SK-N-DZ (cell line): Measurements from ENCODE around the gene OCA2.

ENCODE experiments used
- DNase-seq: peaks from one replicate; pipeline ENCODE4 v3.0.0-alpha.2; 2015; ENCODE audit warnings: low spot score

Gene OCA2

GRCh38 chr15:27873039-27873438, 226.1 kb downstream of the OCA2 start:
- DNase-seq: no peak

DNA sequence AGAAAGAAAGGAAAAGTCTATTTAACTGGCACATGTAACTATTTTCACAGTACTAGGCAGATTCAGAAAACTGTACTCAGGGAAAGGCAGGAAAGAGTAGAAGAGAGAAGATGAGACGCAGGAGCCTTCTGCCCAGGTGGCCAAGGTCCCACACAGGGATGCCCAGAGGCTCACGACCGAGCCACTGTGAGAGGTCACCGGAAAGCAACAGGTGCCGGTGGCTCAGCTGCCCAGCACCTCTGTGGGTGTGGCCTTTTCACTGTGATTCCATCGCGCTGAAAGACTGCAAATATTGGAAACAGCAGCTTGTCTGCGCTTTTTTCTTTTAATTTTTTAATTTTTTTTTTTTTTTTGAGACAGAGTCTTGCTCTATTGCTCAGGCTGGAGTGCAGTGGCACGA, 226.8 kb downstream of the OCA2 start:
- DNase-seq: no peak

DNA sequence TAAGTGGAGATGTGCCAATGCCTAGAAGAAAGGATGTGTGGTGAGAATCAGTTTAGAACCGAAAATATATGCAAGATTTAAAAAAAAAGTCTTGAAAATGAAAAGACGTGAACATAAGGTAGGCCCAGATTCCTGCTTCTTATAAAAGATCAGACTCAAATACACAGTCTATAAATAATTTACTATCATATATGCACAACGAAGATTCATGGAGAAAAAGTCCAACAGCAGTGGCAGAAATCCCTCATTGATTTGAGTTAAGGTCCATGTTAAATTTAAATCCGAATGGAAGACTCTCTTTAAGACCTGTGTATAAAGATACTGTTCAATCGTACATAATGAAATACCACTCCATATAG, 227.2 kb downstream of the OCA2 start:
- no peak for DNase-seq

DNA sequence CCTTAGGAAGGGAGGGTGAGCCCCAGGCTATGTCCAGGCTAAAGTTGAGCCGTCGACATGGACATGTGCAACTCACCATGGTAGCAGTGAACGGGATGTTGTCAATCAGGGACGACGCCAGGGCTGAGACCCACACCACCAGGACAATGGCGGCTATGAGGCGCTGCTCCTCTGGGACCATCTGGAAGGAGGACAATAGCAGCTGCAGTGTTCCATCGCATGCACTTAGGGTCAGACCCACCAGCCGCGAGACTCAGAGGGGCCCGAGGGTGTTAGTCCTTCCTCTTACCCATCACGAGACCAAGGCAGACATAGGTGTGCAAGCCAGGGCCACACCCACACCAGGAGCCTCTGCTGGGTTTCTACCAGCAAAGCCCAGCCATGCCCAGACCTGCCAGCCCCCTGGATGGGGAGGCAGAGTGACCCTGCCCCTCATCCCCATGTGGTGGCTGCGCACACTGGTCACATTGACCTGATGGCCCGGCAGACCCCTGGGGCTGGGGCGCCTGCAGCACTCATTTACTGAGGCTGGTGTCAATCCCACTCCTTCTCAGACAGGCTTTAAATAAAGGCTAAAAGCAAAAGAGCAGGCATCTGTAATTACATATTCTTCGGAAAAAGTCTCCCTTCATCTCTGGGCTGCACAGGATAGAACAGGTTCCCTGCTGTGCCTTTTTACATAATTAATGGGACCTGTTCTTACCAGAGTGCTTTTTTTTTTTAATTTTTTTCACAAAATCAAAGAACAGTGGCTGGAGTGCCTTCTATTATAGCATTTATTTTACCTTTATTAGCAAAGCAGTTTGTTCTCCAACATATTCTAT, 227.8 kb downstream of the OCA2 start:
- DNase-seq: no peak

GRCh38 chr15:27870320-27870719, 228.8 kb downstream of the OCA2 start:
- DNase-seq: no peak

DNA sequence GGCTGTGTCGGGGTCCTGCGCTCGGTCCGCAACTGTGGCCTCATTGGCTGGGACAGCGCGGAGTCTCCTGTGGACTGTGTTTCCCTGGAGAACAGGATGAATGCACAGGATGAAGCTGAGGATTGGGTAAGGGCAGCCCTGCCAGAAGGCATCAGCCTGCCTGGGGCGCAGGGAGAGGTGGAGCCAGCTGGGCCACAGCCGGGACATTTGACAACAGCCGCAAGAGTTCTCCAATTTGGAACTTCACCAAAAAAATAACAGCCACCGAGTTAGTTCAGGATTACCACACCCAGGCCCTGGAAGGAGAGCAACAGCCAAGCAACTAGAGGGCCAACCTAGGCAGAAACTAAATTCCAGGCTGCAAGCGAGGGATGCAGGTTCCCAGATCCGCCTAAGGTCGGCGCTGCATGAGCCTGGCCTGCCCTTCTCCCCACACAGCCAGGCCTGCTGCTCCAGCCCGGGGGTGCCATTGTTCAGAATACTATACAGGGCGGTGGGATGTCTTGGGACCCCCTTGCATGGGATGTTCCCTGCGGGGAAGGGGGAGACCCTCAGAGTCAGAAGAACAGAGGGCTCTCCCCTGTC, 229.3 kb downstream of the OCA2 start:
- no peak for DNase-seq

- DNase-seq: no peak
Measured at GRCh38 chr15:27868828-27869404, 230.2 kb downstream of the OCA2 start.

DNA sequence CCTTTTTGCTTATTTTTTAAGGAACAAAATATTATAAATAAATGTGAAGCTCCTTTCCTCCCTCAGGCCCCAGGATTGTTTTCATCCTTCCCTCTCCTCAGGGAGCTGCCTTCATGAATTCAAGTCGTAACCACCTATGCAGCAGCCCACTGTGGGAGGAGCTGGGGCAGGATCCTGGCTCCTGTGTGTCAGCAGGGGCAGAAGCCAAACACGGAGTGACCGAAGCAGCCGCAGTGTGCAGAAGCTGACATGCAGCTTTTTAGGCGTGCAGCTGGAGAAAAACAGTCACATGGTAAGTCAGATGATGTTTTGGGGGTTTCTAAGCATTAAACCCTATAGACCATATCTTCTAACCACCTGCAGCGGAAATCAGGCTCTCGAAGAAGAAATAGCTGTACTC, 231.3 kb downstream of the OCA2 start:
- no peak for DNase-seq

GRCh38 chr15:27866505-27867165, 232.5 kb downstream of the OCA2 start:
- no peak for DNase-seq

GRCh38 chr15:27865926-27866325, 233.2 kb downstream of the OCA2 start:
- no peak for DNase-seq

GRCh38 chr15:27865323-27865922, 233.7 kb downstream of the OCA2 start:
- no peak for DNase-seq

GRCh38 chr15:27864719-27865118, 234.4 kb downstream of the OCA2 start:
- no peak for DNase-seq

- no peak for DNase-seq
Measured at GRCh38 chr15:27864086-27864485, 235.0 kb downstream of the OCA2 start.

- DNase-seq: no peak
Measured at GRCh38 chr15:27863000-27863399, 236.1 kb downstream of the OCA2 start.

GRCh38 chr15:27861171-27861570, 237.9 kb downstream of the OCA2 start:
- DNase-seq: no peak

DNA sequence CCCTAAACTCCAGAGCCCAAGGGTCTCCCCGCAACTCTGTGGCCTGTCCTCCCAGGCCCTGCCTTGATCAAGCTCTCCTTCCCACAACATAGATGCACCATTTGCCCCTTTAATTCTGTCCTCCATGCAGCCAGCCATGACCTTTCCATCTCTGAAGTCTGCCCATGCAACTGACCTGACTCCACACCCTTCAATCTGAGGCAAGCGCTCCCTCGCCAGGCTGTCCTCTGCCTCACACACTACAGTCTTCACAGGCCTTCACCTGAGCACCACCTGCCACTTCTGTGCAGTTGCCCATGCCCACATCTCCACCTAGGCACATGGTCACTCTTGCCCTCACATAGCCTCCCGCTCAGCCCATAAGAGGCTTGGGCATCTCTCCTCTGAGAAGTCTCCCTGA, 244.0 kb downstream of the OCA2 start:
- DNase-seq: no peak

DNA sequence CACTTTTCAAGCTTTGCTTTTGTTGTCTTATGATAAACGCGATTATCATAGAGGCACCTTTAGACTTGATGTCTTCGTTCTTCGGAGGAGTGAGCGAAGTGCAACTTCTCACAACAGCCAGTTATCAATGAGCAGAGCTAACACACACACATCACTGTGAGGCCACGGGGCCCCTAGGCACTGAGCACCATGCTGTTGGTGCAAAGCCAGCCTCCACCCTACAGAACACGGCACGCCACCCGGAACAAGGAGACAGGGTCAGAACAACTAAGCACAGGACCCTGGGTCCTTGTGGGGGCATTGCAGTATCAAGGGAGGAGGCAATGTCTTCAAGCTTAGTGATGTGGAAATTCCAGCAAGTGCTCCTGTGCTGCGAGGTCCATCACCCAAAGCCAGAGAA, 244.5 kb downstream of the OCA2 start:
- DNase-seq: no peak

GRCh38 chr15:27853624-27854455, 245.3 kb downstream of the OCA2 start:
- DNase-seq: no peak

- no peak for DNase-seq
Measured at GRCh38 chr15:27851858-27852210, 247.3 kb downstream of the OCA2 start.

- DNase-seq: no peak
Measured at GRCh38 chr15:27850981-27851857, 247.9 kb downstream of the OCA2 start.
